GM21737 (cell line): ENCODE measurements around the gene VWA2.

ENCODE experiments used
- ATAC-seq: cut with Tn5 transposase; IDR thresholded peaks from one replicate; pipeline ENCODE4 v1.9.1; 2021; ENCODE audit warnings: mild to moderate bottlenecking, moderate library complexity; ENCODE audit not compliant: unreplicated experiment

The VWA2 gene

DNA sequence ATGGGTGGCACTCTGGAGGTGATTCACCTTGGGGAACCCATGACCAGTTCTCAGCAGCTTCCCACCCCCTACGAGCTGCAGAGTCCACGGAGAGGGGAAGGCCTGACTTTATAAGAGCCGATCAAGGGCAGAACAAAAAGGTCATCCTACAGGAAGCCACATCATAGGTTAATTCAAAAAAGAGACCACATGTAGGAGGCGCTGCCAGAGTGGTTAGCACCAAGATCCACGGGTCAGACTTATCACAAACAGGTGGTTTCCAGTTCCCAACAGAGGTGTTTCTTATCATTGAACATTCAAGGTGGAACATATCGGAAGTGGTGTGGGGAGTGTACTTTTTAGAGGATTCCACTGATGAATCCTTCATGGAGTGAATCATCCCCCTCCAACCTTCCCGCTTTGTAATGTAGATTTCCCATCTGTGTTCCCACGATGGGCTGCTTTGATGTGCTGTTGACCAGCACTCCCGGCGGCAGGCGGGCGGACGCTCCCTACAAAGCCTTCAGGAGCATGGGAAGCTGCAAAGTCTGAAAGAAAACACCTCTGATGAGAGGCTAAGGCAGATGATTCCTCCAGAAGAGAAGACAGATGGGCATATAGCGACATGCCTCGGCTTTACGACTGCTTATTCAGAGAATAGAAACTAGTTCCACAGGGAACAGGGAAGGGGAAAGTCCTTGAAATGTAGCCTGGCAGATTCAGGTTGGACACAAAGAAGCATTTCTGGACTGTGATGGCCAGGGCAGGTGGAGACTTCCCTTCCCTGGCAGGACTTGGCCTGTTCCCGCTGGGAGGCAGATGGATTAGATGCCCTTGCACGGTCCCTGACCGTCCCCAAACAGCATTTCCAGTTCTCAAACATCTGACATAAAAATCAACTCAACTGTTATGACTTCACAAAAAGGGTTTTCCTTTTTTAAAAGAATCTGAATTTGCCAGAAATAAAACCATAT is 98.7 kb downstream of the VWA2 start:
- ATAC-seq: no peak

DNA sequence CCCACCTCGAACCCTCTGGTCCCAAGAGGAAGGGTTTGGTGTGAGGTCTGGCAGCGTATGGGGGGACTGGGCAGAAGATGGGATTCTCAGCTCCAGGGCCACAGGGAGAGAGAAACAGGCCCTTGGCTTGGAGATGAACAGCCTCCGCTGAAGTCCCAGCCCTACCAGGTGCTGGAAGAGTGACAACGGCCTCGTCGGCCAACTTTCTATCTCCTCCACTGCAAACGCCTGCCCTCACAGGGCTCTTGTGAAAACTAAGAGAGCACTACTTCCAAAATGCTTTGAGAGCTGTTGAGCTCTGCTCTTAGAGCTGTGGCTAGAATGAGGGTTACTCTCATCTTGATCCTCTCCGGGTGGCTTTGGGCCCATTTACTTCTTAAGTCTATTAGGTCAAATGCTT is 101.8 kb downstream of the VWA2 start:
- no peak for ATAC-seq
